Activated CD4-positive, alpha-beta T cell treated with anti-CD3 and anti-CD28 coated beads, Interleukin-2, Interleukin-6, amounts not matched to agents 100 ng/mL and 50 ng/mL, durations not matched to agents 16 hours and 8 hours (primary cell): Measurements from ENCODE around the gene KCNAB1.
A peak's percentile ranks its signal among the peaks of the same experiment; 100 is the strongest.
"Not testable (repeated sequence)": the region's sequence is repeated elsewhere in the genome, so short reads cannot be mapped to it uniquely, and the experiment has no call there.

Experiments used
- DNase-seq: peaks from one replicate; pipeline ENCODE4 v3.0.0-alpha.2; 2020

The KCNAB1 gene

DNA sequence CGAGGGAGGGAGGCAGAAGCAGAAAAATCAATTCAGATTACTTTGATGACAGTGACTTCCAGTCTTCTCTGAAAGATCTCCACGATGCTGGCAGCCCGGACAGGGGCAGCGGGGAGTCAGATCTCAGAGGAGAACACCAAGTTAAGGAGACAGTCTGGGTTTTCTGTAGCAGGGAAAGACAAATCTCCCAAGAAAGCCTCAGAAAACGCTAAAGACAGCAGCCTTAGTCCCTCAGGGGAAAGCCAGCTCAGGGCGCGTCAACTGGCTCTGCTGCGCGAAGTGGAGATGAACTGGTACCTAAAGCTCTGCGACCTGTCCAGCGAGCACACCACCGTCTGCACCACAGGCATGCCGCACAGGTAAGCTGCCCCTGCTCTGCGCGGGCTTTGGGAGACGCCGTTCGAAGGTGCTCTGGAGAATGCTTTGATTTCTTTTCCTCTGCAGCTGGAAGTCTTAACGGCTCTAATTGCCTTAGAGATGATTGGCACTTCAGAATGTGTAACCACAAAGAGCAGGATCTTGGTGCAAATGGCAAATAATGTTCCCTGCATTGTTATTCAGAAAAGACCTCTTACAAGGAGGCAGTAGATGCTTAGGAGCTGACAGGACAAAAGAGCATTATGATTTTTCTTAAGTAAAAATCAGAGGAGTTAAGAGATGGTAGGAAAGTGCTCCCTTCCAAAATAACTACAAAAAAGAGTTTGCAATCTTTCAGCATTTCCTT is at the start of gene KCNAB1:
Gene KCNAB1, plus strand, starts transcription at position 51 of the 724 bp plus-strand sequence.
- no peak for DNase-seq

DNA sequence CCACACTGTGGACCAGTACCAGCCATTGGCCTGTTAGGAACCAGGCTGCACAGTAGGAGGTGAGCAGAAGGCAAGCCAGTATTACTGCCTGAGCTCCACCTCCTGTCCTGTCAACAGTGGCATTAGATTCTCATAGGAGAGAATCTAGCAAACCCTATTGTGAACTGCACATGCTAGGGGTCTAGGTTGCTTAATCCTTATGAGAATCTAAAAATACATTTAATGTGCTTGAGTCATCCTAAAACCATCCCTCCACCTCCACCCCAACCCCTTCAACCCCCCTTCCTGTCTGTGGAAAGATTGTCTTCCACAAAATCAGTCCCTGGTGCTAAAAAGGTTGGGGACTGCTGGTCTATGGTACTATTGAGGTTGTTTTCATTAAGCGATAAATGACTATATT is 49.3 kb upstream of the KCNAB1 start:
- DNase-seq: no peak

DNA sequence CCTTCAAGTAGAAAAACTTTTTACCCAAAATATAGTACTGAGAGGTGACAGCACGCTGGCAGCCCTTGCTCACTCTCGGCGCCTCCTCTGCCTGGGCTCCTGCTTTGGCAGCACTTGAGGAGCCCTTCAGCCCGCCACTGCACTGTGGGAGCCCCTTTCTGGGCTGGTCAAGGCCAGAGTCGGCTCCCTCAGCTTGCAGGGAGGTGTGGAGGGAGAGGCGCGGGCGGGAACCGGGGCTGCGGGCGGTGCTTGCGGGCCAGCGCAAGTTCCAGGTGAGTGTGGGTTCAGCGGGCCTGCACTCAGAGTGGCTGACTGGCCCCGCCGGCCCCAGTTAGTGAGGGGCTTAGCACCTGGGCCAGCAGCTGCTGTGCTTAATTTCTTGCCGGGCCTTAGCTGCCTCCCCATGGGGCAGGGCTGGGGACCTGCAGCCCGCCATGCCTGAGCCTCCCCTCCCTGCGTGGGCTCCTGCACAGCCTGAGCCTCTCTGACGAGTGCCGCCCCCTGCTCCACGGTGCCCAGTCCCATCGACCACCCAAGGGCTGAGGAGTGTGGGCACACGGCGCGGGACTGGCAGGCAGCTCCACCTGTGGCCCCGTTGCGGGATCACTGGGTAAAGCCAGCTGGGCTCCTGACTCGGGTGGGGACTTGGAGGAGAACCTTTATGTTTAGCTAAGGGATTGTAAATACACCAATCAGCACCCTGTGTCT is 47.3 kb upstream of the KCNAB1 start:
- not testable (repeated sequence) for DNase-seq

DNA sequence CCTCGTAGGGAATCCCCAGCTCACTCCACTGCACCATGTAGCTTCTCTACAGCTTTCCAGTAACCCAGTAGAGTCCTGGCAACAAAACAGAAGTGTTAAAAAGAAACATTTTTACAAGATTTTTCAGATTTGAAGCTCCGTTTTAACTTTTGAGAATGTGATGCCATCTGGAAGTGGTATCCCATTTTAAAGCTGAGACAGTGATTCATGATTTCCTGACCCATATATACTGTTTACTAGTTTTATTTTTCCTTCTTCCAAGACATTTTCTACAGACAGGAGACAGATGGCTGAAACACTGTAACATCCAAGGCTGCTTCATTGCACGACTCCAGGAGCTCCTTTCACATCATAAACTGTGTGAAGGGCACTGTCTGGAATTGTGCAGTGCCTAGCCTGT is 30.3 kb upstream of the KCNAB1 start:
- DNase-seq: no peak

DNA sequence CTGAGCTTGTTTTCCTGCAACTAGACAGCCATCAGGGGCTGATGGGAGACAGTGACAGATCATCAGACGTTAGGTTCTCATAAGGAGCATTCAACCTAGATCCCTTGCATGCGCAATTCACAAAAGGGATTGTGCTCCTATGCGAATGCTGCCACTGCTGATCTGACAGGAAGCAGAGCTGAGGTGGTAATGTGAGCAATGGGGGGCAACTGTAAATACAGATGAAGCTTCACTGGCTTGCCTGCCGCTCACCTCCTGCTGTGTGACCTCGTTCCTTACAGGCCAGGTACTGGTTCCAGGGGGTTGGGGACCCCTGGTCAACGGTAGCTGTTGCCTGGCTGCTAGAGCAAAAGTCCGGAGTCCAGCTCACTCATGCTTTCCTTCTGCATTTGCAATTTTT is 26.4 kb upstream of the KCNAB1 start:
- no peak for DNase-seq

DNA sequence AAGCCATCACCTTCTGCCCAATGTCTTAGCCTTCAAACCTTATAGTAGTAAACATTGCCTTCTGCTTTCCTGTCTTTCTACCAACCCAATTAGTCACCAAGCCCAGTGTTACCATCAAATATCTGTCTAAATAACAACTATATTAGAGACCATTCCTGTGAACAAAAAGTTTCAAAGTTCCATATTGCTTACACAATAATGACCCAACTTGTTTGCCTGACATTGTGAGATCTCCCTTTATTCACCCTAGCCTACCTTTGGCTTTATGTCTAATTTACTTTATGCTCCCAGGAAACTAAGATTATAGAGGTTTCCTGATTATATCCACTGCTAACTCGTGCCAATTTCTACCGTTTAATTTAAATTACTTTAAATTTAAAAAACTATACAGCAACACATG is 26.0 kb upstream of the KCNAB1 start:
- DNase-seq: no peak

DNA sequence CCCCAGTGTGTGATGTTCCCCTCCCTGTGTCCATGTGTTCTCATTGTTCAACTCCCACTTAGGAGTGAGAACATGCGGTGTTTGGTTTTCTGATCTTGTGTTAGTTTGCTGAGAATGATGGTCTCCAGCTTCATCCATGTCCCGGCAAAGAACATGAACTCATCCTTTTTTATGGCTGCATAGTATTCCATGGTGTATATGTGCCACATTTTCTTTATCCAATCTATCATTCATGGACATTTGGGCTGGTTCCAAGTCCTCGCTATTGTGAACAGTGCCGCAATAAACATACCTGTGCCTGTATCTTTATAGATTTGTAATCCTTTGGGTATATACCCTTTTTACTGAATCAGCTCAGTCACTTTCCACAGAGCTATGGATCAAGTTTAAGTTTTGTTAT is 24.7 kb upstream of the KCNAB1 start:
- DNase-seq: not testable (repeated sequence)

DNA sequence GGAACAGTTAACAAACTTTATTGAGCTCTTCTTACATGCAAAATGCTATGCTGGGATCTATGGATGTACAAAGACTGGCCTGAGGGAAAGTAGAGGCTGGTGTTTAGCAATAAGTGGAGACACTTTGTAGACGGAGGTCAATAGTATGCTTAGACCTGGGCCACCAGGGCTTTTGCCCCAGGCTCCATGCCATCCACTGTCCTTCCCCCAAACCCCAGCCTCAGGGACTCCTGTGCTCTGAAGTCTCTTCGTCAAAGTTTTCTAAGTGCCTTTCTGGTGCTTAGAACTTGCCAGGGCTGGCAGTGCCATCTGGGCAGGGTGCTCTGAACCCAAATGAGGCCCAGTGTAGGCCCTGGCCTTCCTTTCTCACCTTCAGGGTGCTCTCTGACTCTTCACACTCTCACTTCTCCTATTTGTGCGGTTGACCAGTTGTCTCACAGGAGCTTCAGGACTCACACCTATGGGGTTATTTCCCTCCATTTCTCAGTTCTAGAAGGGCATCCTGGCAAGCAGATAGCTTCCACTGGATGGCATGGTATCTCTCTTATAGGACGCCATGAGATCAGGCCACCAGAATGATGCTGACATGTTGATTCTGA is 21.8 kb upstream of the KCNAB1 start:
- DNase-seq: no peak

DNA sequence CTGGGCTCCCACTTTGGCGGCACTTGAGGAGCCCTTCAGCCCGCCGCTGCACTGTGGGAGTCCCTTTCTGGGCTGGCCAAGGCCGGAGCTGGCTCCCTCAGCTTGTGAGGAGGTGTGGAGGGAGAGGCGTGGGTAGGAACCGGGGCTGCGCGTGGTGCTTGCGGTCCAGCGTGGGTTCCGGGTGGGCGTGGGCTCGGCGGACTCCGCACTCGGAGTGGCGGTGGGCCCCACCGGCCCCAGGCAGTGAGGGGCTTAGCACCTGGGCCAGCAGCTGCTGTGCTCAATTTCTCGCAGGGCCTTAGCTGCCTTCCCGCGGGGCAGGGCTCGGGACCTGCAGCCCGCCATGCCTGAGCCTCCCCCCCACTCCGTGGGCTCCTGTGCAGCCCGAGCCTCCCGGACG is 21.0 kb upstream of the KCNAB1 start:
- not testable (repeated sequence) for DNase-seq

DNA sequence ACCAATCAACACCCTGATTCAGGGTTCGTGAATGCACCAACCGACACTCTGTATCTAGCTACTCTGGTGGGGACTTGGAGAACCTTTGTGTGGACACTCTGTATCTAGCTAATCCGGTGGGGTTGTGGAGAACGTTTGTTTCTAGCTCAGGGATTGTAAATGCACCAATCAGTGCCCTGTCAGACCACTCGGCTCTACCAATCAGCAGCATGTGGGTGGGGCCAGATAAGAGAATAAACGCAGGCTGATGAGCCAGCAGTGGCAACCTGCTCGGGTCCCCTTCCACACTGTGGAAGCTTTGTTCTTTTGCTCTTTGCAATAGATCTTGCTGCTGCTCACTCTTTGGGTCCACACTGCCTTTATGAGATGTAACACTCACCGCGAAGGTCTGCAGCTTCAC is 20.4 kb upstream of the KCNAB1 start:
- DNase-seq: not testable (repeated sequence)

DNA sequence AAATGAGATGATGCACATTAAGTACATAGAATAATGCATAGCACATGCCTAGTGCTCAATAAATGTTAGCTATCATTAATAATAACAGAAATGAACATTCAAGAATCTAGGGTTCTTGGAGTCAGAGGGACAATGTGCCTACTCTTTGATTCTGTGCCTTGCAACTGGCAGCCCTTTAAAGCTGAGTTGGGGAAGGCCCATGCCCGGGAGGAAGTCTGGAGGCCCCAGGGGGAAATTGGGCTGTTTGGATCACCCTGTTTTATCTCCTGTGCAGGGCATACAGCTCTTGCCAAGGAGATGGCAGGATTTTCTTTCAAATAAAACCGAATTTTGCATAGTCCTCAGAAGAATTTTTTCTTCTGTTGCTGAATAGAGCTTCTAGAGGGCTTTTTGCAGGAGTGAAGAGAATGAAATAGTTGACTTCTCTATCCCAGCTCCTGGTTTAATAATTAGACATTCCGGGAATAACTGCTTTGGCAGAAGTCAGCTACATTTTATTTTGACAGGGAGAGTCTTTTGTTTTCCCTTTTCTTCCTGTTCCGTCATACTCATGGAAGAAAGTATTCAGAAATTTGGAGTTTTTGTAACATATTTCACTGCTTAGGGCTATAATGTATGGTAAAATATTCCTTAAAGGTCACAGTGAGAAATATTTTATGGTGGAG is 18.0 kb upstream of the KCNAB1 start:
- DNase-seq: no peak

DNA sequence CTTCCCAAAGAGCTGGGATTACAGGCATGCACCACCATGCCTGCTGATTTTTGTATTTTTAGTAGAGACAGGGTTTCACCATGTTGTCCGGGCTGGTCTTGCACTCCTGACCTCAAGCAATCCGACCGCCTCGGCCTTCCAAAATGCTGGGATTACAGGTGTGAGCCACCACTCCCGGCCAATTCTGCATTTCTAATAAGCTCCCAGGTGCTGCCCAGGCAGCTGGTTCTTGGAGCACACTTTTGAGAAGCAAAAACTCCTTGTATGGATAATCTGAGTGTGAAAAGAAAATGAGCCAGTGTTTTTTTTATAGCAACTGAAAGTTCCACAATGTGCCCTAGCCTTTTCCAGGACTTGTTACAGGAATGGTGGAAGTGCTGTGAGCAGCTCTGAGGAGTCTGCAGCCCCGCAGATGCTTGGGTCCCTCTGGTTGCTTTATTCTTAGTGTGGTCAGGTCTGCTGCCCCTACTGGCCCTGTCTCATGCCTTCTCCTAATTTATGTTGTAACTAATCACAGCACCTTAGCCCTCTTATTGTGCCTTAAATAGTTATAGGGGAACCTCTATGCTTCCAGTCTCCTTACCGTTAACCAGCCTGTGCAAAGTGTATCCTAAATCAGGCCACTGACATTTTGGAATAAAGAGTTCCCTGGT is 13.5 kb upstream of the KCNAB1 start:
- DNase-seq: no peak

DNA sequence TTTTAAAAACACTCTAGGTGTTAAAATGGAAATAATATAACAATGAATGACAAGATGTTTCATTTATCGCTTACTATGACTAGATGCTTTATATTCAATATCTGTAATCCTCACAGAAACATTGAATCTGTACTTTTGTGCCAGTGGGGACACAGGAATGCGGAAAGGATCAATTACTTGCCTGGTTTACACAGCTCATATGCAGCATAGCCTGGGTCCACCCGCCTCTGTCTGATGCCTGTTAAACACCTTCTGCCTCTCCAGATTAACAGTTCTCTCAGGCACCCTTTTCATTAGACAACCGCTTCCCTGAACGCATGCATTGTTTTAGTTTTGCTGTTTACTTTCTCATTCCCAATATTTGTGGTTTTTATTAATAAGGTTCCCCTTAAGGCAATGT is 12.9 kb upstream of the KCNAB1 start:
- DNase-seq: no peak

DNA sequence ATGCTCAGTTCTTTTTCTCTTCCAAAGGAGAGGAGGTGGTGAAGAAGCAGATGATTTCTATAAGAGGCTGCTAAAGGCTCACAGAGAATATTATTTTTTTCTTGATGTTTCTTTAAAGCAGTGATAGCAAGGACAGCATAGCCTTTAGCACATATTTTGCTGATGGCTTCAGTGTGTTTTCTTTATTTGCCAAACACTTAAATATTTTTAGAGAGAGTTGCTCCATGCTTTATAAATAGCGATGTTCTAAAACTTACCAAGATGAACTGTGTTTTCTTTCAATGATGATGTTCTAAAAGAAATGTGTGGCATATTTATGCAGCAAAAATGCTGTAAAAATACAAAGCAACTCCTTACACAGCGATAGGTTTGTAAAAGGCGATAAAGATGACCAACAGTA is 11.8 kb upstream of the KCNAB1 start:
- DNase-seq: no peak

DNA sequence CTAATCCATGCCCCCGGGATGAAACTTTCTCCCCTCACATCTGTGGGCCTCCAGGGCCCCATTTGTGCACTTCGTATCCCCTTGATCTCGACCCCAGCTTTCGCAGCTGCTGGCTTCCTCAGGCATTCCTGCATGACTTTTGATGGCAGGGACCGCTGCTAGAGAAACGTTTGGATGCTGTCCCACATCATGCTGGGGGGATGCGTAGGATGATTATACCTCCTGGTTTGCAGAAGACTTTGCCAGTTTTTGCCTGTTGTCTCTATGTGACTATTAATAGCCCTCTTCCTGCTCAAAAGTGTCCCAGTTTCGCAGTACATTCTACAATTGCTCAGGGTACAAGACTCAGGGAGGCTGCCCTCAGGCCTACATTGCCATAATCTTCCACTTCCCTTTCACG is 10.4 kb upstream of the KCNAB1 start:
- no peak for DNase-seq

DNA sequence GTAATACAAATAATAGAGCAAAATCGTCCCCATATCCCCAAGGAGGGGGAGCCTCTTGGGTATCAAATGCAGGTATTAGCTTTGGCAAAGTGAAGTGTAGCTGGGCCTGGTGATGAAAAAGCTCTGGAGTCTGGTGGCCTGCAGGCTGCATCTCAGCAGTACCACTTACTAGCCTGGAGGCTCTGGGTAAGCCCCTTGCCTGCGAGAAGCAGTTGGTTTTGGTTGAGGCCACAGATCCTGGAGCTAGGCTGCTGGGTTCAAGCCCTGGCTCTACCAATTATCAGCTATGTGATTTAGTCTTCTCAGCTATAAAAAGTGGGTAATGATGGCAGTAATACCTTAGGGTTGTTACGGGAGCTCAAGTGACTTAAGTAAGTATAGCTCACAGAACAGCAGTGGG is 6.1 kb downstream of the KCNAB1 start:
- DNase-seq: no peak

DNA sequence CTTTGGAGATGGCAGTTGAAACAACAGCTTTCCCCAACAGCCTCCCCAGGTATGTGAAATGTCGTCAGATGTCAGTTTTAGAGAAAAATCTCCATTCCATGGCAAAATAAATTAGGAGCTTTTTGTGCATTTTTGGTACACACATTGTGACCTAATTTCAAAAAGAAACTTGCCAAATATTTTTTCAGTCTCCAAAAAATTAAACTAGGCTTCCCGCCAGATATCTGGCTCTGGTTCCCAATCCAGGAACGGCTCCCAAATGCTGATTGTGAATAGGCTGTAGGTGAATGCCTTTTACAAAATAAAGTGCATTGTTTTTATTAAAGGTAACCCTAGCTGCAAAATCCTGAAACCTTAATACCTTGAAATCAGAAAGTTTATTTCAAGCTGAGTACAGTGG is 10.9 kb downstream of the KCNAB1 start:
- DNase-seq: no peak

DNA sequence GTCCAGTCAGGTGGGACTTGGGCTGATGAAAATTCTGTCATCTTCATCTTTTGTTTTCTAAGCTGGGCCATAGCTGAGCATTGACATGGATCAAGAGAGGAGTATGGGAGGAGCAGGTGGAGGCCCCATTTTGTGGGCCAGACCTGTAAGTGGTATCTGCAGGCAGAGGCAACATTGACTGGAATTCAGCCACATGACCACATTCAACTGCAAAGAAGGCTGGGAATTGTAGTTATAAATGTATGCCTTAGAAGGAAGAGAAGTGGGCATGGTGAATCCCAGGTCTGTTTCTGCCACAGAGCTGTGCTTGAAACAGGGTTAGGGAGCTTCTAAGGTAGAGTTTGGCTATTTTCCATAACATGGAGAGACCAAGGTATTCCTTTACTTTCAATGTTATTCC is 11.4 kb downstream of the KCNAB1 start:
- no peak for DNase-seq

DNA sequence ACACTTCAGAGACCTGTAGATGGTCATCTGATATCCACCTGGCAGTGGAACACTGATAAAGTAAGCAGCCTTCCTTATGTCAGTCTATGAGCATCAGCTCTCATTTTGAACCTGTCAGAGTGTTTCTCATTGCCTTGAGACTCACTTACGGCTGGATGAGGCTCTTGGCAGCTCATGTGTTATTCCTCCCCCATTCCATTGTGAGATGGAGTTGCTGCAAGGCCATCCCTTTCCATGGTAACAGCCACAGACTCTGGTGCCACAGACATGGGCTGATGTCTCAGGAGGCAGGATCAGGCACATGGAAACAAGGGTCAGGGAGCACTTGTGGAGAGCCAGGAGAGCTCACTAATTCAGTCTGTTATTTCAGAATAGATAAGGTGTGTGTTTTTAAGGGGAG is 11.9 kb downstream of the KCNAB1 start:
- no peak for DNase-seq

DNA sequence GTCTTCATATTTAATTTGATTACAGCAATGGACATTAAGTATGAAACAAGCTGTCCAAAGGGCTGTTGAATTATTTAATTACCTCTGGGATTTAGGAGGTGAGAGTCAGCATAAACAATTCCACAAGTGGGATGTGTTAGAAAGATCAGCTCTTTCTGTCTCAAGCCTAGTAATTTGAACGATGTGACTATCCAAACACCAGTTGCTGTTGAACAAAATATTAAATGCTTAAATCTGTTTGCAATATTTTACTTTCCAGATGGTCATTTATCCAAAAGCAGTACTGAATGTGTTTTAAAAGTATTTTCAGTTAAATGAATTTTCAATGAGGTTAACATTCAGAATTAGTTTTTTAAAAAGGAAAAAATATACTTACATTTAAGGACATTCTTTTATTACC is 12.7 kb downstream of the KCNAB1 start:
- DNase-seq: no peak

DNA sequence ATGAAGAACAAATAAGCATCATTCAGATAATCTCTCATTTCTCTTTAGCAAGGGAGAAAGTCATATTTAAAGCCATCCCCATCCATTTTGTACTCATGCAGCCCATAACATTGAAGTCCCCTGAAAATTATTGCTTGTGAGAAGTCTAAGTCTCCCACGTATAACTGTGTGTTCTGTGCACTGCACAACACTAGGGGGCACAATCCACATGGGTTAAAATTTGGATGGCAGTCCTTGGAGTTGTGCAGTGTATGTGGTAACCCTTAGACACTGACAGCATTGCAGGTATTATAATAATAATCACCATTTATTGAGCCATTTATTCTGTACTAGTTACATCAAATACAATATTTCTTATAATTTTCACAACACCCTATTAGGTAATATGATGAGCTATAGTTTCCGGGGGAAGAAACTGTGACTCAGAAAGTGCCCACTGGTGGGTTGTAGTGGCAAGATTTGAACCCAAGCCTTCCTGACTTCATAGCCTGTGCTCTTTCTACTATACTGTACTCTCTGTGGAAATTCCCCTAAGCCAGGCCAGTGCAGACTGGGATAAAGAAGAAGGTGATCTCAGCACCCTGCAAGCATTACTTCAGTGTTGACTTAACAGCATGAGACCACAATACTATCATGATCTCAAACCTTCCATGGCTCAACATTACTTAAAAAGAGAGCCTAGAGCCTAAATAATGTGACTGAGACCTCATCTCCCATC is 15.7 kb downstream of the KCNAB1 start:
- peak; percentile 28 for DNase-seq

DNA sequence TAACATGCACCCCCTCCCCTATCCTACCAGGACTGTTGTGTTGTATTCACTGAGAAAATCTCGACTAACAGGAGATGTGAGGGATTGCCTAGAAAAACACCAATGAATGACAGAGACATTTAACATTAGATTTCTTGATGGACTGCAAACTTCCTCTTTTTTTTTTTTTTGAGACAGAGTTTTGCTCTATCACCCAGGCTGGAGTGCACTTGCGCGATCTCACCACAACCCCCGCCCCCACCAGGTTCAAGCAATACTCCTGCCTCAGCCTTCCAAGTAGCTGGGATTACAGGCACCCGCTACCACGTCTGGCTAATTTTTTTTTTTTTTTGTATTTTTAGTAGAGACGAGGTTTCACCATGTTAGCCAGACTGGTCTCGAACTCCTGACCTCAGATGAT is 17.0 kb downstream of the KCNAB1 start:
- not testable (repeated sequence) for DNase-seq
